ENCODE results near the gene SSH2.

- TF ChIP-seq CTCF (IDR thresholded peaks at IDR 0.05), result no peak
- no peak for TF ChIP-seq POLR2A (IDR thresholded peaks at IDR 0.05)
Measured at GRCh38 chr17:29627951-29628350, 302.1 kb downstream of the SSH2 start.
